SK-N-MC (cell line): ENCODE measurements around the gene DHX30.
"Not testable (repeated sequence)": the region's sequence is repeated elsewhere in the genome, so short reads cannot be mapped to it uniquely, and the experiment has no call there.

ENCODE experiments used
- EZH2 ChIP-seq: fragments of 200-600 bp; sonication (generic); IDR thresholded peaks from one replicate; pipeline ENCODE4 v1.6.1; 2017; ENCODE audit warnings: antibody characterized with exemption
- POLR2AphosphoS5 ChIP-seq: IDR thresholded peaks from 2 replicates; pipeline ENCODE4 v1.6.1; 2012; ENCODE audit warnings: mild to moderate bottlenecking, low read depth, low read length, borderline replicate concordance

DNA sequence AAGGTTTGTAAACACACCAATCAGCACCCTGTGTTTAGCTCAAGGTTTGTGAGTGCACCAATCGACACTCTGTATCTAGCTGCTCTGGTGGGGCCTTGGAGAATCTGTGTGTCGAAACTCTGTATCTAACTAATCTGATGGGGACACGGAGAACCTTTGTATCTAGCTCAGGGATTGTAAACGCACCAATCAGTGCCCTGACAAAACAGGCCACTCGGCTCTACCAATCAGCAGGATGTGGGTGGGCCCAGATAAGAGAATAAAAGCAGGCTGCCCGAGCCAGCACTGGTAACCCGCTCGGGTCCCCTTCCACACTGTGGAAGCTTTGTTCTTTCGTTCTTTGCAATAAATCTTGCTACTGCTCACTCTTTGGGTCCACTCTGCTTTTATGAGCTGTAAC, 85.1 kb downstream of the DHX30 start:
- not testable (repeated sequence) for TF ChIP-seq POLR2AphosphoS5, EZH2
